Thoracic aorta (tissue), 2 donors: ENCODE results near the gene CACYBP. TPM values are rescaled to one million over a fixed set of nuclear protein-coding genes. Genes with fewer than 3 reads are reported as not detected.
"Not testable (repeated sequence)": the region's sequence is repeated elsewhere in the genome, so short reads cannot be mapped to it uniquely, and the experiment has no call there.

Experiments
- ATAC-seq: fragments of 150-250 bp; one replicate; pipeline ENCODE4 v1.8.0; 2017; ENCODE audit warnings: low read depth; ENCODE audit not compliant: insufficient number of reproducible peaks, low FRiP score
- DNase-seq: peaks from one replicate; pipeline ENCODE4 v3.0.0-alpha.2; 2020; ENCODE audit warnings: low spot score
- H3K27ac ChIP-seq, 2 donors: fragments of 200-600 bp; sonication (generic); 1 replicate in 1 of 2; 2 replicates in 1 of 2; pipeline ENCODE4 v1.5.1; 2016; ENCODE audit warnings: mild to moderate bottlenecking in 2 of 2, moderate library complexity in 2 of 2
- H3K27me3 ChIP-seq: fragments of 200-600 bp; sonication (generic); replicated peaks from 2 replicates; pipeline ENCODE4 v1.6.0; 2016; ENCODE audit warnings: mild to moderate bottlenecking; ENCODE audit not compliant: insufficient read depth
- H3K36me3 ChIP-seq: fragments of 200-600 bp; sonication (generic); one replicate; pipeline ENCODE4 v1.5.1; 2016
- H3K4me1 ChIP-seq, 2 donors: fragments of 200-600 bp; sonication (generic); 1 replicate in 1 of 2; 2 replicates in 1 of 2; pipeline versions ENCODE4 v1.5.1 to v1.6.0; 2016; ENCODE audit warnings: low read depth in 2 of 2, mild to moderate bottlenecking in 1 of 2; ENCODE audit not compliant: control insufficient read depth in 1 of 2
- H3K4me3 ChIP-seq: fragments of 200-600 bp; sonication (generic); 2 replicates; pipeline ENCODE4 v1.5.1; 2016; ENCODE audit warnings: mild to moderate bottlenecking
- H3K9me3 ChIP-seq: fragments of 200-600 bp; sonication (generic); 2 replicates; pipeline ENCODE4 v1.5.1; 2016
- total RNA-seq, 2 donors: library from RNA; depleted of rRNA; stranded (reverse); fragments of >200 nt; gene quantifications; one replicate each; pipeline versions ENCODE4 v1.1.0 to v1.2.3, GENCODE V29; 2016
- TF ChIP-seq, protein P1 (sequence below): fragments of 200-600 bp; sonication (generic); IDR thresholded peaks from one replicate; pipeline ENCODE4 v1.5.1; 2019; ENCODE audit warnings: antibody characterized with exemption

The CACYBP gene
- total RNA-seq, 2 donors from 2014 or later = 54.8 to 55.0 TPM

DNA sequence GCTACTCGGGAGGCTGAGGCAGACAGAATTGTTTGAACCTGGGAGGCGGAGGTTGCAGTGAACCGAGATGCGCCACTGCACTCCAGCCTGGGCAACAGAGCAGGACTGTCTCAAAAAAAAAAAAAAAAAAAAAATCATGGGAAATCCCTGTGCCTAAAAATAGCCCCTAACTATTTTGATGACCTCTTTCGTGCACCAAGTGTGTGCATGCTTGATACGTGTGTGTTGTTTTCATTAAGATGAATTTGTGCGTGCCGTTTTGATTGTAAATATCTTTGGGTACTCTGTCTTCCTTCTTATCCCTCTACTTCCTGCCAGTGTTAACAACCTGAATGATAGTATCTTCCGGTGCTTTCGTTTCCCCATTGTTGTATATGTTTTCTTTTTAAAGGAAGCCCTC lies 9.8 kb downstream of the CACYBP start:
- Histone ChIP-seq H3K9me3 (no peaks in the 10 kb centered on the region), H3K27ac (no peak overlapping the region), H3K36me3 (peaks cover 30% of the 10 kb centered on the region), H3K27me3 (no peaks in the 10 kb centered on the region), H3K4me3 (no peak overlapping the region), H3K4me1 (peaks cover 0 to 2% of the 10 kb centered on the region in 2 donors)
- ATAC-seq (no peak), DNase-seq (no peak)
- TF ChIP-seq, protein P1, sequence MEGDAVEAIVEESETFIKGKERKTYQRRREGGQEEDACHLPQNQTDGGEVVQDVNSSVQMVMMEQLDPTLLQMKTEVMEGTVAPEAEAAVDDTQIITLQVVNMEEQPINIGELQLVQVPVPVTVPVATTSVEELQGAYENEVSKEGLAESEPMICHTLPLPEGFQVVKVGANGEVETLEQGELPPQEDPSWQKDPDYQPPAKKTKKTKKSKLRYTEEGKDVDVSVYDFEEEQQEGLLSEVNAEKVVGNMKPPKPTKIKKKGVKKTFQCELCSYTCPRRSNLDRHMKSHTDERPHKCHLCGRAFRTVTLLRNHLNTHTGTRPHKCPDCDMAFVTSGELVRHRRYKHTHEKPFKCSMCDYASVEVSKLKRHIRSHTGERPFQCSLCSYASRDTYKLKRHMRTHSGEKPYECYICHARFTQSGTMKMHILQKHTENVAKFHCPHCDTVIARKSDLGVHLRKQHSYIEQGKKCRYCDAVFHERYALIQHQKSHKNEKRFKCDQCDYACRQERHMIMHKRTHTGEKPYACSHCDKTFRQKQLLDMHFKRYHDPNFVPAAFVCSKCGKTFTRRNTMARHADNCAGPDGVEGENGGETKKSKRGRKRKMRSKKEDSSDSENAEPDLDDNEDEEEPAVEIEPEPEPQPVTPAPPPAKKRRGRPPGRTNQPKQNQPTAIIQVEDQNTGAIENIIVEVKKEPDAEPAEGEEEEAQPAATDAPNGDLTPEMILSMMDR = no peak

DNA sequence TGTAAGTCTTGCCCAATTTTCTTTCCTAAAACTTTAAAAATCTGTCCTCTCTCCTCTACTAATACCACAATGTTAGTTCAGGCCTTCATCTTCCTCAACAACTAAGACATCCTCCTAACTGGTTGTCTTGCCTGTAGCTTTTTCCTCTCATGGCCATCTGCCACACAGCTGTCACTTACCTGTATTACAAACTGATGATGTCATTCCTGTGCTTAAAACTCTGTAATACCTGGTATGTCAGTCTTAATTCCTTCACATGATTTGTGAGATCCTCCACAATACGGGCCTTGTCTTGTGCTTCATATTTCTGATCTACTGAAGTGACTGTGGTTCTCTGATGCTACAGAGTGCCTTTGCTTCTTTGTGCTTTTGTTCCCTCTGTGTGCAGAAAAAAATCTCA lies 13.7 kb downstream of the CACYBP start:
- H3K27ac ChIP-seq = no peak overlapping the region
- peaks cover 55% of the 10 kb centered on the region for H3K36me3 ChIP-seq
- H3K27me3 ChIP-seq = no peaks in the 10 kb centered on the region
- DNase-seq (no peak), ATAC-seq (no peak)
- H3K4me1 ChIP-seq = peaks cover 0 to 2% of the 10 kb centered on the region in 2 donors
- no peaks in the 10 kb centered on the region for H3K9me3 ChIP-seq
- no peak overlapping the region for H3K4me3 ChIP-seq
- TF ChIP-seq, protein P1 = no peak

DNA sequence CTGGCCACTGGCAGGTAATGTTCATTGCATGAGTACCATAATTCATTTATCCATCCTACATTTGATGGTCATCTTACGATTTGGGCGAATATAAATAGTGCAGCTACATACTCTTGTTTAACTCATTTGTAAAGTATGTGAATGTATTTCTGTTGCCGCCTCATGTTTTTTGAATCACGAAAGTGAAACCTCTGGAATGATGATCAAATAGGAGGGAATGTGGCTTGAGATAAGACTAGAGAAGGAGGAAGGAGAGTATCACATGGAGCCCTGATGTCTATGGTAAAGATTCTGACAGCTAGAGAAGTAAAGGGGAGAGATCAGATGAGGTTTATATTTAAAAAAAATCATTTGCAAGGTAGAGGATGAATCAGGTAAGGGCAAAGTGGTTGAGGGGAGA lies 15.5 kb downstream of the CACYBP start:
- Histone ChIP-seq H3K27me3 (no peaks in the 10 kb centered on the region), H3K4me1 (no peaks in the 10 kb centered on the region), H3K27ac (no peak overlapping the region), H3K4me3 (no peak overlapping the region), H3K36me3 (peaks cover 55% of the 10 kb centered on the region), H3K9me3 (no peaks in the 10 kb centered on the region)
- TF ChIP-seq, protein P1 = no peak
- DNase-seq (no peak), ATAC-seq (no peak)

DNA sequence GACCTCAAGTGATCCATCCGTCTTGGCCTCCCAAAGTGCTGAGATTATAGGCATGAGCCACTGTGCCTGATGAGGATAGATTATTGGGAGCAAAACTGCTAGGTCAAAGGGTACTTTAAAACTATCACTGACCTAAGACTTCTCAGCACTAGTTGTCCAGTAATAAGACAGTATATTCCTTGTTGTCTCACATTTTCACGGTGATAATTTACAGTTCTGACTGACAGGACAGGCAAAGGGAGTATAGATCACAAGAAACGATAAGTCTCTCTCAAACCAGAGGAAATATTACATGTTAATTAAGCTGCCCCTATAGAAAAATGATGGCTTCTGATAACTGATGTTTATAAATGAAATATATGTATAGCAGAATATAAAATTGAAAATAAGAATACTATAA lies 19.8 kb downstream of the CACYBP start:
- DNase-seq = no peak
- Histone ChIP-seq H3K36me3 (peaks cover 28% of the 10 kb centered on the region), H3K27me3 (no peaks in the 10 kb centered on the region), H3K9me3 (no peaks in the 10 kb centered on the region), H3K4me1 (peaks cover 5 to 13% of the 10 kb centered on the region in 2 donors), H3K4me3 (no peak overlapping the region), H3K27ac (no peak overlapping the region)
- no peak for ATAC-seq
- TF ChIP-seq, protein P1 = no peak

DNA sequence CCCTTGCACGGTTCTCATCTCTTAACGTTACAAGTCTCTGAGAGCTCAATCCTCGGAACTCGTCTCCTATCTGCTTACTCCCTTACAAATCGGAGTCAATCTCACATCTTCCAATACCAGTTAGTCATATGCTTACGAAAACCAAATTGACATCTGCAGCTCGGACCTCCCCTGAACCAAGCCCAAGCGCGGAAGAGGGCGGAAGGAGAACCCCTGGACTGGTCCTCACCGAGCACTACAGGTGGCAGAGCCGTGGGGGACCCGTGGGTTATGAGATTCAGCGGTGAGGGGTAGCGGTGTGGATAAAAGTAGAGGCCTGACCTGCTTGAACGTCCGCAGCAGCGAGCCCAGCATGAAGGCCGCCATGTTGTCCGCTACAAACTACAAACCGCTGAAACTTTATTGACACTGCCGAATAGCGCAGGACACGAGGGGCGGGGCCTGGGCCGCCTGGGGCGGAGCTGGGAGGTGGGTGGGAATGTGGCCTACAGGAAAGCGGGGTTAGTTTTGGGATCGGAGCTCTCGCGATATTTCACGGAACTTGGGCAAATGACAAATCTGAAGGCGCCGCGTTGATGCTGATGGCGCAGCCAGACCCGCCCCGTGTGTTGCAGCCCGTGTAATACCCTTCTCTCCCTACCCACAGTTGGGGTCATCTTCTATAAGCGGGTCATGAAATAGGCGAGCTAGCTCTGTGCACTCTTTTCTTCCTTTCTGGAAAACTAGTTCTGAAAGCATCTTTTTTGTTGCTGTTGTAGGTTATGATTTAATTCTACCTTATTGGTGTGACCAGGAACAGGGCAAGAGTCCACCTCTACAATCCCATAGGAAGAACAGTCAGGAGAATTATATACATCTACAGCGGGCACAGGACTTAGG lies 23.5 kb downstream of the CACYBP start, which contains the start of gene MRPS14:
Gene MRPS14 (minus strand): TSS at position 383 of the 879 bp plus-strand sequence. CDS start 17 bp downstream, at position 366.
- peak; percentile 98 for DNase-seq
- Histone ChIP-seq H3K27ac (peak within 1 kb of the TSS; percentile 82 to 89), H3K9me3 (no peaks in the 10 kb centered on the region), H3K36me3 (peaks cover 2% of the 10 kb centered on the region), H3K27me3 (no peaks in the 10 kb centered on the region), H3K4me1 (peaks cover 5 to 13% of the 10 kb centered on the region in 2 donors), H3K4me3 (peak within 1 kb of the TSS; percentile 98)
- TF ChIP-seq, protein P1 = no peak
- ATAC-seq = peak; percentile 99

DNA sequence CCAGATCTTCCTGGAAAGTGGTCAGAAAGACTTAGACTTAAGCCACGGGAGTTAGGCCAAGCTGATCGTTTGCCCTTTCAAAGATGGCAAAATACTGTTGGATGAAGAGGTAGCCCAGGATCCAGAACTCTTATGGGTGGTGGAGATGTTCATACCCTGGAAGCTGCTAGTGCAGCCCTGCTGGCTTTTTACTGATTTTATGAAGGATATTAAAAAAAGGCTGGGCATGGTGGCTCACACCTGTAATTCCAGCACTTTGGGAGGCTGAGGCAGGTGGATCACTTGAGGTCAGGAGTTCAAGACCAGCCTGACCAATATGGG lies 24.1 kb downstream of the CACYBP start:
- H3K27ac ChIP-seq = peak overlapping the region; percentile 82 to 89
- not testable (repeated sequence) for ATAC-seq, H3K36me3 ChIP-seq, DNase-seq, H3K9me3 ChIP-seq, H3K27me3 ChIP-seq
- H3K4me1 ChIP-seq = peaks cover 5 to 13% of the 10 kb centered on the region in 2 donors
- peak overlapping the region; percentile 98 for H3K4me3 ChIP-seq
